ENCODE measurements around the gene GMPR.
"Not testable (repeated sequence)": the region's sequence is repeated elsewhere in the genome, so short reads cannot be mapped to it uniquely, and the experiment has no call there.

GMPR gene

GRCh38 chr6:16251706-16252105, 13.3 kb downstream of the GMPR start:
- no peak for DNase-seq

- DNase-seq = no peak
Measured at GRCh38 chr6:16252686-16253299, 14.4 kb downstream of the GMPR start.

GRCh38 chr6:16253399-16254144, 15.2 kb downstream of the GMPR start:
- DNase-seq = no peak

- DNase-seq = no peak
Measured at GRCh38 chr6:16254535-16254934, 16.1 kb downstream of the GMPR start.

- DNase-seq = no peak
Measured at GRCh38 chr6:16256781-16257180, 18.4 kb downstream of the GMPR start.

GRCh38 chr6:16257999-16258708, 19.8 kb downstream of the GMPR start:
- DNase-seq = no peak

GRCh38 chr6:16258709-16259075, 20.3 kb downstream of the GMPR start:
- DNase-seq = no peak

- not testable (repeated sequence) for DNase-seq
Measured at GRCh38 chr6:16259604-16260003, 21.2 kb downstream of the GMPR start.

GRCh38 chr6:16260602-16261001, 22.2 kb downstream of the GMPR start:
- not testable (repeated sequence) for DNase-seq

GRCh38 chr6:16262773-16263172, 24.4 kb downstream of the GMPR start:
- DNase-seq = not testable (repeated sequence)

GRCh38 chr6:16263464-16264099, 25.2 kb downstream of the GMPR start:
- not testable (repeated sequence) for DNase-seq

- no peak for DNase-seq
Measured at GRCh38 chr6:16264785-16265184, 26.4 kb downstream of the GMPR start.

GRCh38 chr6:16265351-16266341, 27.3 kb downstream of the GMPR start:
- DNase-seq = no peak

GRCh38 chr6:16267428-16268263, 29.3 kb downstream of the GMPR start:
- no peak for DNase-seq

GRCh38 chr6:16269442-16270070, 31.2 kb downstream of the GMPR start:
- not testable (repeated sequence) for DNase-seq

- DNase-seq = no peak
Measured at GRCh38 chr6:16270178-16270794, 31.9 kb downstream of the GMPR start.

- DNase-seq = no peak
Measured at GRCh38 chr6:16271428-16271827, 33.0 kb downstream of the GMPR start.

- no peak for DNase-seq
Measured at GRCh38 chr6:16272201-16272600, 33.8 kb downstream of the GMPR start.

- DNase-seq = no peak
Measured at GRCh38 chr6:16273256-16273655, 34.9 kb downstream of the GMPR start.

- no peak for DNase-seq
Measured at GRCh38 chr6:16274483-16274882, 36.1 kb downstream of the GMPR start.
